Fibroblast of peridontal ligament (primary cell): ENCODE measurements around the gene CDK12.

Source experiments
- DNase-seq: peaks from one replicate; pipeline ENCODE4 v3.0.0-alpha.2; 2010; ENCODE audit errors: extremely low read depth

The CDK12 gene

DNA sequence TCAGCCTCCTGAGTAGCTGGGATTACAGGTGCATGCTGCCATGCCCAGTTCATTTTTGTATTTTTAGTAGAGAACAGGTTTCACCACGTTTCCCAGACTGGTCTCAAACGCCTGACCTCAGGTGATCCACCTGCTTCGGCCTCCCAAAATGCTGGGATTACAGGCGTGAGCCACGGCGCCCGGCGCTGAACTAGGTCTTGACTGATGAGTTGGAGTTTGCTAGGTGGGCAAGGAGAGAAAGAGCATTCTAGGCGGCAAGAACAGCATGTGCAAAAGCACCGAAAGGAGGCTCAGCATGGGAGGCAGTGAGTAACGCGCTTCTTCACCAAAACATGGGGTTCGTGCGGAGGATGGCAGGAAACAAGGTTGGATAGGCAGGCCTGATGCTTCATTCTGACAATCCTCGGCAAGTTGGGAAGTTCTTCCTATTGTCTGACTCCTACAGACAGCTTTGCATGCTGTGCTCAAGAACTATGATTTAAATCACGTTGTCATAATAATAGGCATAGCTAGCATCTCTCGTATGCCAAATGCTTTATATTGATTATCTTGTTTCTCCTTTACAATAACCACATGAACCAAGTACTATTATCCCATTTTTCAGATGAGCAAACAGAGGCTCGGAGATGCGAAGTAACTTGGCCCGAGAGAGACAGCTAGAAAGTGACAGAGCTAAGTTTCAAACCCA is 119.9 kb downstream of the CDK12 start:
- no peak for DNase-seq

DNA sequence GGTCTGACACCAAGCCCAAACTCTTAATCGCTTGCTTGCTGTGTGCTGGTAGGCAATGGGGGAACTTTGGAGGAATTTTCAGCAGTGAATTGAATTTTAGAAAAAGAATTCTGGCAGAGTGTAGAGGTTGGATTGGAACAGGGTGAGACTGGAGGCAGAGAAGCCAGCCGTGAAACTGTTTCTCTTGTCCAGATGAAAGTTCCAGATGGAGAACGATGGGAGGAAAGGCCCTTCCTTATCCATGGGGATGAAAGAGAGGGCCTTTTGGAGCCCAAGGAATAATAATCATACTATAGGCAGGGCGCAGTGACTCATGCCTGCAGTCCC is 120.4 kb downstream of the CDK12 start:
- no peak for DNase-seq

- no peak for DNase-seq
These were observed 121.4 kb downstream of the CDK12 start for GRCh38 chr17:39582658-39583057.
